K562 (cell line): ENCODE results near the gene LRP6. TPM values are rescaled to one million over a fixed set of nuclear protein-coding genes. Genes with fewer than 3 reads are reported as not detected.

Source experiments
- ATAC-seq: fragments of 200-7000 bp; cut with Tn5 transposase; 3 replicates; pipeline ENCODE4 v1.9.1; 2020; ENCODE audit warnings: moderate library complexity
- BruUV-seq: library from RNA; stranded (reverse); fragments of 400-500 nt; replicated peaks from 2 replicates; lab custom pipeline; 2021; lab: Mats Ljungman, UMichigan
- CTCF ChIA-PET: fragments of 300-600 bp; formaldehyde crosslinking; extraction: SDS; loops from one replicate; lab custom pipeline; 2021; ENCODE audit warnings: low intra/inter-chr PET ratio; lab: Yijun Ruan, JAX
- POLR2A ChIA-PET: fragments of 300-600, 350-650 bp; sonication (Branson Sonifier 250); formaldehyde crosslinking; extraction: SDS; loops from one replicate; lab custom pipeline; 2021; ENCODE audit warnings: antibody characterized with exemption, inconsistent platforms; lab: Yijun Ruan, JAX
- DNase-seq, 4 experiments: peaks; one replicate each; pipeline versions ENCODE4 v3.0.0 to v3.0.0-alpha.2; 2011 to 2018; ENCODE audit warnings: low spot score in 3 of 4, mixed read lengths in 3 of 4; ENCODE audit errors: extremely low read depth in 1 of 4
- FAIRE-seq: peaks from 2 replicates; lab custom pipeline; 2011; peaks lifted over from hg19 to GRCh38; lab: Jason Lieb, UNC
- H2AFZ ChIP-seq: 2 replicates; pipeline ENCODE4 v1.6.0; 2011; ENCODE audit warnings: low read depth, low read length, control low read depth, inconsistent platforms
- H3K27ac ChIP-seq: fragments of 200-600 bp; 3 replicates; pipeline ENCODE4 v1.8.0; 2011; ENCODE audit warnings: low read depth, mild to moderate bottlenecking, control low read depth, inconsistent platforms, low read length, moderate library complexity, mixed read lengths; ENCODE audit errors: extremely low read depth
- H3K27me3 ChIP-seq, 2 experiments: fragments of 300-600 bp in 1 of 2; 2 replicates in 1 of 2; 3 replicates in 1 of 2; pipeline versions ENCODE4 v1.6.0 to v1.8.0; 2011; ENCODE audit warnings: inconsistent platforms in 2 of 2, low read length in 2 of 2, mild to moderate bottlenecking in 1 of 2, mixed read lengths in 1 of 2, moderate library complexity in 1 of 2; ENCODE audit not compliant: control insufficient read depth in 2 of 2, insufficient read depth in 2 of 2
- H3K36me3 ChIP-seq: fragments of 300-600 bp; 3 replicates; pipeline ENCODE4 v1.8.0; 2011; ENCODE audit warnings: mild to moderate bottlenecking, low read length, inconsistent platforms; ENCODE audit not compliant: control insufficient read depth, insufficient read depth
- H3K4me1 ChIP-seq, 2 experiments: fragments of 200-600 bp in 1 of 2; replicated peaks in 1 of 2; 2 replicates in 1 of 2; 3 replicates in 1 of 2; pipeline versions ENCODE4 v1.5.1 to v1.8.0; 2011; ENCODE audit warnings: inconsistent platforms in 2 of 2, low read length in 2 of 2, mild to moderate bottlenecking in 1 of 2, mixed read lengths in 1 of 2, moderate library complexity in 1 of 2; ENCODE audit not compliant: control insufficient read depth in 2 of 2, insufficient read depth in 2 of 2
- H3K4me2 ChIP-seq: 2 replicates; pipeline ENCODE4 v1.6.1; 2011; ENCODE audit warnings: low read length, control low read depth, inconsistent platforms, mixed read lengths; ENCODE audit not compliant: insufficient read depth
- H3K4me3 ChIP-seq: fragments of 200-600 bp; sonication (generic), shearing (Covaris generic); 2 replicates; pipeline ENCODE4 v1.5.1; 2016; ENCODE audit warnings: control low read depth, inconsistent platforms
- H3K79me2 ChIP-seq: fragments of 200-600 bp; 3 replicates; pipeline ENCODE4 v1.8.0; 2011; ENCODE audit warnings: low read length, inconsistent platforms; ENCODE audit not compliant: control insufficient read depth, insufficient read depth
- H3K9ac ChIP-seq, 2 experiments: 2 replicates each; pipeline versions ENCODE4 v1.6.0 to v1.6.1; 2011; ENCODE audit warnings: low read depth in 2 of 2, low read length in 2 of 2, control low read depth in 1 of 2, inconsistent platforms in 1 of 2, mild to moderate bottlenecking in 1 of 2, mixed read lengths in 1 of 2; ENCODE audit not compliant: insufficient read depth in 1 of 2
- H3K9me1 ChIP-seq: one replicate; pipeline ENCODE4 v1.6.0; 2011; ENCODE audit warnings: inconsistent platforms, mild to moderate bottlenecking, low read length, moderate library complexity; ENCODE audit not compliant: control insufficient read depth, insufficient read depth
- H3K9me3 ChIP-seq: replicated peaks from 2 replicates; pipeline ENCODE4 v1.5.1; 2011; ENCODE audit warnings: low read depth, low read length, inconsistent platforms; ENCODE audit not compliant: control insufficient read depth, insufficient read depth
- H4K20me1 ChIP-seq: replicated peaks from 2 replicates; pipeline ENCODE4 v1.6.1; 2011; ENCODE audit warnings: low read length, inconsistent platforms, mixed read lengths; ENCODE audit not compliant: control insufficient read depth, insufficient read depth
- CEBPB ChIP-seq: fragments of 450-650 bp; IDR thresholded peaks from 2 replicates; pipeline ENCODE4 v1.6.1; 2016; ENCODE audit warnings: missing genetic modification characterization, missing compliant biosample characterization
- CEBPG ChIP-seq, 3 experiments: fragments of 200-800 bp in 1 of 3; sonication (Bioruptor generic) in 1 of 3; sonication (generic) in 1 of 3; formaldehyde crosslinking in 1 of 3; IDR thresholded peaks in 2 of 3; conservative IDR thresholded peaks in 1 of 3; 2 replicates each; pipeline versions ENCODE4 v1.6.1 to v1.8.0; 2016 to 2022; ENCODE audit warnings: missing compliant biosample characterization in 2 of 3, missing genetic modification characterization in 2 of 3, mild to moderate bottlenecking in 1 of 3, missing genetic modification reagents in 1 of 3
- RFX1 ChIP-seq: fragments of 450-650 bp; IDR thresholded peaks from 2 replicates; pipeline ENCODE4 v1.6.1; 2016; ENCODE audit warnings: mild to moderate bottlenecking, moderate library complexity
- RHOXF2B ChIP-seq: fragments of 250-450 bp; sonication (Bioruptor Pico); conservative IDR thresholded peaks from 2 replicates; pipeline ENCODE4 v1.5.1; 2021
- SAFB2 ChIP-seq: fragments of 200-400 bp; formaldehyde crosslinking; IDR thresholded peaks from 2 replicates; pipeline ENCODE4 v1.6.1; 2018; ENCODE audit warnings: borderline replicate concordance, low read length, low read depth, moderate library complexity; ENCODE audit not compliant: severe bottlenecking
- SIN3A ChIP-seq, 2 experiments: fragments of 150-350 bp in 1 of 2; IDR thresholded peaks; 2 replicates each; pipeline ENCODE4 v1.6.1; 2011 to 2016; ENCODE audit warnings: borderline replicate concordance in 2 of 2, low read depth in 2 of 2, low read length in 2 of 2, mild to moderate bottlenecking in 2 of 2, moderate library complexity in 2 of 2; ENCODE audit not compliant: control insufficient read depth in 1 of 2
- TAF7 ChIP-seq: fragments of 450-650 bp; IDR thresholded peaks from 2 replicates; pipeline ENCODE4 v1.6.1; 2016; ENCODE audit warnings: missing genetic modification characterization, missing compliant biosample characterization
- ZKSCAN1 ChIP-seq: fragments of 150-350 bp; IDR thresholded peaks from 2 replicates; pipeline ENCODE4 v1.6.1; 2016; ENCODE audit warnings: low read depth, low read length
- WGBS: fragments of 100-300 bp; shearing (Covaris generic); methylation state at CpG from one replicate; pipeline ENCODE4 v1.1.6; 2016; ENCODE audit warnings: low coverage, mixed read lengths; ENCODE audit not compliant: insufficient coverage; ENCODE audit errors: missing lambda C conversion rate; 5-methylcytosine and 5-hydroxymethylcytosine counted together
- in situ Hi-C: fragments of 300-500 bp; cut with MboI; formaldehyde crosslinking; loops from 4 replicates; pipeline ENCODE4 v1.15.0; 2018; ENCODE audit warnings: inconsistent platforms, mixed read lengths
- intact Hi-C: fragments of 100-400 bp; cut with micrococcal nuclease; formaldehyde crosslinking; loops from 2 replicates; pipeline ENCODE4 v1.14.2; 2022
- polyA plus RNA-seq, 8 experiments: library from polyadenylated mRNA; depleted of rRNA in 4 of 8; stranded (reverse) in 5 of 8; unstranded in 3 of 8; fragments of >200 nt; fragmentation: Nextera tagmentation in 2 of 8; fragmentation: Illumina TruSeq in 1 of 8; extraction: Ambion mirVana in 2 of 8; extraction: Trizol in 1 of 8; gene quantifications; 2 replicates each; pipeline versions ENCODE4 v1.2.1 to v1.2.3, GENCODE V29; 2011 to 2014; ENCODE audit warnings: inconsistent platforms in 1 of 8, missing spikeins in 1 of 8
- total RNA-seq, 7 experiments: library from RNA; depleted of rRNA in 6 of 7; stranded (reverse); fragments of >200 nt in 6 of 7; fragmentation: Illumina TruSeq in 2 of 7; extraction: Trizol in 2 of 7; gene quantifications; 2 replicates each; pipeline versions ENCODE4 v1.2.1 to v1.2.3, GENCODE V29; 2011 to 2021; ENCODE audit warnings: low replicate concordance in 1 of 7
- TF ChIP-seq, protein P1 (sequence below): fragments of 250-450 bp; sonication (Bioruptor Pico); IDR thresholded peaks from 2 replicates; pipeline ENCODE4 v1.8.0; 2022; ENCODE audit warnings: moderate library complexity, mild to moderate bottlenecking, inconsistent platforms
- TF ChIP-seq, protein P2 (sequence below), 2 experiments: fragments of 450-650 bp in 1 of 2; IDR thresholded peaks; 2 replicates each; pipeline ENCODE4 v1.6.1; 2011 to 2017; ENCODE audit warnings: low read depth in 2 of 2, antibody characterized with exemption in 1 of 2, borderline replicate concordance in 1 of 2, low read length in 1 of 2, mild to moderate bottlenecking in 1 of 2, mixed read lengths in 1 of 2; ENCODE audit not compliant: control insufficient read depth in 1 of 2
- TF ChIP-seq, protein P3 (sequence below): sonication (generic); formaldehyde crosslinking; IDR thresholded peaks from 2 replicates; pipeline ENCODE4 v1.8.1; 2023; ENCODE audit warnings: mild to moderate bottlenecking, missing genetic modification reagents
- TF ChIP-seq, protein P4 (sequence below): fragments of 450-650 bp; IDR thresholded peaks from 2 replicates; pipeline ENCODE4 v1.7.1; 2018; ENCODE audit warnings: mild to moderate bottlenecking, low read depth; ENCODE audit not compliant: partially characterized antibody

The LRP6 gene
- total and polyA plus RNA-seq, 9 of the 15 experiments (the other 6 are each of a cell fraction or from before 2014, with no cell fraction given), result 3.0 to 17.0 (median 10.8) TPM

DNA sequence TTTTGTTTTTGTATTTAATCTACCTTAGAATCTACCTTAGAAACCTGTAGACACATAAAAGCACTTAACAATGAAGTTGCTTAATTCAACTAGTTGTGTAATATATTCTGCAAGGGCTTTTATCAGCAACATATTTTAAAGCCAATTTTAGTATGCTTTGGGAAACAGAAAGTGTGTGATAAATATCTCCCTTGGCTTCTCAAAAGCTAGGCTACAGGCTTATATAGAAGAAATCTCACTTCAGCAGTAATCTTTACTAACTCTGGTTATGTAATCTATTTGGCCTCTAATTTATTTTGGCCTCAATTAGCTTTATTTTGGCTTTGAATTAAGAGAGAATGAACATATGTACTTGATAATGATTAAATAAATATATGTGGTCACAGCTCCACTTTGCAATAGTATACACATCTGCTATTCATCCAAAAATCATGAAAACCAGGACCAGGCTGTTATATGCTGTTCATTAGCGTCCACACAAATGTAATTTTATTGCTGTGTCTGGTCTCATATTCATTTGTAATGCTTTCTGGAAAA, 37.2 kb downstream of the LRP6 start:
- in situ Hi-C loops (no loop called here), intact Hi-C loops (no loop called here)
- no peak overlapping the region for H3K4me3 ChIP-seq
- no peaks in the 10 kb centered on the region for H3K27me3 ChIP-seq
- no peaks in the 10 kb centered on the region for H3K36me3 ChIP-seq
- H3K9ac ChIP-seq, result no peak overlapping the region
- ChIA-PET POLR2A (interaction anchor here (0.9 to 1.9 kb wide), 3 partner anchors 9 to 26 kb away, joined by 3 to 4 read pairs (median 3); no protein-coding TSS in a partner anchor), CTCF (no interaction called here)
- no peaks in the 10 kb centered on the region for H4K20me1 ChIP-seq
- DNase-seq (no peak), FAIRE-seq (no peak), ATAC-seq (no peak)
- H3K9me3 ChIP-seq, result no peaks in the 10 kb centered on the region
- H3K4me1 ChIP-seq, result peaks cover 0 to 5% of the 10 kb centered on the region in 2 experiments; a peak in 3 of 5 replicates
- WGBS, result 67% methylated on average over 1 of the region's 1 CpG
- no peak overlapping the region for H2AFZ ChIP-seq
- no peak overlapping the region for H3K4me2 ChIP-seq
- peaks cover 77% of the 10 kb centered on the region for H3K79me2 ChIP-seq
- H3K27ac ChIP-seq, result no peak overlapping the region
- no peaks in the 10 kb centered on the region for H3K9me1 ChIP-seq
- no TSS peak for BruUV-seq
- TF ChIP-seq ZKSCAN1 (no peak), TAF7 (no peak), RHOXF2B (CRISPR knock-in tag) (no peak), CEBPG (CRISPR knock-in tag; IDR thresholded peaks at IDR 0.05) (no peak), CEBPG (tag; conservative IDR thresholded peaks at IDR 0.05 in 1 of 2, IDR thresholded peaks at IDR 0.05 in 1 of 2) (peak; percentile 13 to 50; a peak in 1 of 4 replicates), CEBPB (tag) (peak; percentile 42), SAFB2 (no peak), RFX1 (no peak), SIN3A (IDR thresholded peaks at IDR 0.05; ENCODE audit: borderline replicate concordance in 2 of 2, control insufficient read depth in 1 of 2, low read depth in 2 of 2, low read length in 2 of 2) (no peak)
- TF ChIP-seq, protein P1, sequence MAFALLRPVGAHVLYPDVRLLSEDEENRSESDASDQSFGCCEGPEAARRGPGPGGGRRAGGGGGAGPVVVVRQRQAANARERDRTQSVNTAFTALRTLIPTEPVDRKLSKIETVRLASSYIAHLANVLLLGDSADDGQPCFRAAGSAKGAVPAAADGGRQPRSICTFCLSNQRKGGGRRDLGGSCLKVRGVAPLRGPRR, result no peak
- TF ChIP-seq, protein P2, sequence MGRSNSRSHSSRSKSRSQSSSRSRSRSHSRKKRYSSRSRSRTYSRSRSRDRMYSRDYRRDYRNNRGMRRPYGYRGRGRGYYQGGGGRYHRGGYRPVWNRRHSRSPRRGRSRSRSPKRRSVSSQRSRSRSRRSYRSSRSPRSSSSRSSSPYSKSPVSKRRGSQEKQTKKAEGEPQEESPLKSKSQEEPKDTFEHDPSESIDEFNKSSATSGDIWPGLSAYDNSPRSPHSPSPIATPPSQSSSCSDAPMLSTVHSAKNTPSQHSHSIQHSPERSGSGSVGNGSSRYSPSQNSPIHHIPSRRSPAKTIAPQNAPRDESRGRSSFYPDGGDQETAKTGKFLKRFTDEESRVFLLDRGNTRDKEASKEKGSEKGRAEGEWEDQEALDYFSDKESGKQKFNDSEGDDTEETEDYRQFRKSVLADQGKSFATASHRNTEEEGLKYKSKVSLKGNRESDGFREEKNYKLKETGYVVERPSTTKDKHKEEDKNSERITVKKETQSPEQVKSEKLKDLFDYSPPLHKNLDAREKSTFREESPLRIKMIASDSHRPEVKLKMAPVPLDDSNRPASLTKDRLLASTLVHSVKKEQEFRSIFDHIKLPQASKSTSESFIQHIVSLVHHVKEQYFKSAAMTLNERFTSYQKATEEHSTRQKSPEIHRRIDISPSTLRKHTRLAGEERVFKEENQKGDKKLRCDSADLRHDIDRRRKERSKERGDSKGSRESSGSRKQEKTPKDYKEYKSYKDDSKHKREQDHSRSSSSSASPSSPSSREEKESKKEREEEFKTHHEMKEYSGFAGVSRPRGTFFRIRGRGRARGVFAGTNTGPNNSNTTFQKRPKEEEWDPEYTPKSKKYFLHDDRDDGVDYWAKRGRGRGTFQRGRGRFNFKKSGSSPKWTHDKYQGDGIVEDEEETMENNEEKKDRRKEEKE (IDR thresholded peaks at IDR 0.05; ENCODE audit: borderline replicate concordance in 1 of 2, control insufficient read depth in 1 of 2, low read depth in 2 of 2, low read length in 1 of 2), result no peak
- TF ChIP-seq, protein P3, sequence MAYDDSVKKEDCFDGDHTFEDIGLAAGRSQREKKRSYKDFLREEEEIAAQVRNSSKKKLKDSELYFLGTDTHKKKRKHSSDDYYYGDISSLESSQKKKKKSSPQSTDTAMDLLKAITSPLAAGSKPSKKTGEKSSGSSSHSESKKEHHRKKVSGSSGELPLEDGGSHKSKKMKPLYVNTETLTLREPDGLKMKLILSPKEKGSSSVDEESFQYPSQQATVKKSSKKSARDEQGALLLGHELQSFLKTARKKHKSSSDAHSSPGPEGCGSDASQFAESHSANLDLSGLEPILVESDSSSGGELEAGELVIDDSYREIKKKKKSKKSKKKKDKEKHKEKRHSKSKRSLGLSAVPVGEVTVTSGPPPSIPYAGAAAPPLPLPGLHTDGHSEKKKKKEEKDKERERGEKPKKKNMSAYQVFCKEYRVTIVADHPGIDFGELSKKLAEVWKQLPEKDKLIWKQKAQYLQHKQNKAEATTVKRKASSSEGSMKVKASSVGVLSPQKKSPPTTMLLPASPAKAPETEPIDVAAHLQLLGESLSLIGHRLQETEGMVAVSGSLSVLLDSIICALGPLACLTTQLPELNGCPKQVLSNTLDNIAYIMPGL (CRISPR knock-in tag), result no peak
- TF ChIP-seq, protein P4, sequence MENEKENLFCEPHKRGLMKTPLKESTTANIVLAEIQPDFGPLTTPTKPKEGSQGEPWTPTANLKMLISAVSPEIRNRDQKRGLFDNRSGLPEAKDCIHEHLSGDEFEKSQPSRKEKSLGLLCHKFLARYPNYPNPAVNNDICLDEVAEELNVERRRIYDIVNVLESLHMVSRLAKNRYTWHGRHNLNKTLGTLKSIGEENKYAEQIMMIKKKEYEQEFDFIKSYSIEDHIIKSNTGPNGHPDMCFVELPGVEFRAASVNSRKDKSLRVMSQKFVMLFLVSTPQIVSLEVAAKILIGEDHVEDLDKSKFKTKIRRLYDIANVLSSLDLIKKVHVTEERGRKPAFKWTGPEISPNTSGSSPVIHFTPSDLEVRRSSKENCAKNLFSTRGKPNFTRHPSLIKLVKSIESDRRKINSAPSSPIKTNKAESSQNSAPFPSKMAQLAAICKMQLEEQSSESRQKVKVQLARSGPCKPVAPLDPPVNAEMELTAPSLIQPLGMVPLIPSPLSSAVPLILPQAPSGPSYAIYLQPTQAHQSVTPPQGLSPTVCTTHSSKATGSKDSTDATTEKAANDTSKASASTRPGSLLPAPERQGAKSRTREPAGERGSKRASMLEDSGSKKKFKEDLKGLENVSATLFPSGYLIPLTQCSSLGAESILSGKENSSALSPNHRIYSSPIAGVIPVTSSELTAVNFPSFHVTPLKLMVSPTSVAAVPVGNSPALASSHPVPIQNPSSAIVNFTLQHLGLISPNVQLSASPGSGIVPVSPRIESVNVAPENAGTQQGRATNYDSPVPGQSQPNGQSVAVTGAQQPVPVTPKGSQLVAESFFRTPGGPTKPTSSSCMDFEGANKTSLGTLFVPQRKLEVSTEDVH, result no peak
